NT2/D1 (cell line): ENCODE data around the gene POLD4.

Experiments
- SUZ12 ChIP-seq: IDR thresholded peaks from 2 replicates; pipeline ENCODE4 v1.6.1; 2011; ENCODE audit not compliant: insufficient read length, insufficient read depth; ENCODE audit errors: extremely low read depth
- ZNF274 ChIP-seq: IDR thresholded peaks from 2 replicates; pipeline ENCODE4 v1.6.1; 2011; ENCODE audit warnings: mild to moderate bottlenecking, low read depth, low read length

GRCh38 chr11:67349036-67349435 is 4.3 kb downstream of the POLD4 start:
- TF ChIP-seq SUZ12 (no peak), ZNF274 (no peak)
